GM12891 (cell line): ENCODE data around the gene APEH.

Experiments
- DNase-seq: peaks from one replicate; pipeline ENCODE4 v3.0.0; 2011; ENCODE audit warnings: low spot score; ENCODE audit not compliant: insufficient read length
- FAIRE-seq: peaks from 2 replicates; lab custom pipeline; 2011; peaks lifted over from hg19 to GRCh38; lab: Jason Lieb, UNC
- PAX5 ChIP-seq: IDR thresholded peaks from 2 replicates; pipeline ENCODE4 v1.6.1; 2011; ENCODE audit warnings: low read length, moderate library complexity, mild to moderate bottlenecking; ENCODE audit not compliant: insufficient read depth, severe bottlenecking
- POLR2A ChIP-seq: IDR thresholded peaks from 2 replicates; pipeline ENCODE4 v1.6.1; 2011; ENCODE audit warnings: low read depth, low read length, control low read depth
- POLR2AphosphoS5 ChIP-seq: IDR thresholded peaks from 2 replicates; pipeline ENCODE4 v1.6.1; 2011; ENCODE audit warnings: low read depth, low read length, control low read depth
- POU2F2 ChIP-seq: IDR thresholded peaks from 2 replicates; pipeline ENCODE4 v1.6.1; 2011; ENCODE audit warnings: low read depth, mild to moderate bottlenecking, control low read depth, low read length, moderate library complexity
- SPI1 ChIP-seq: IDR thresholded peaks from 2 replicates; pipeline ENCODE4 v1.6.1; 2011; ENCODE audit warnings: low read depth, low read length, control low read depth
- TAF1 ChIP-seq: IDR thresholded peaks from 2 replicates; pipeline ENCODE4 v1.6.1; 2011; ENCODE audit warnings: low read depth, low read length, control low read depth

The APEH gene

DNA sequence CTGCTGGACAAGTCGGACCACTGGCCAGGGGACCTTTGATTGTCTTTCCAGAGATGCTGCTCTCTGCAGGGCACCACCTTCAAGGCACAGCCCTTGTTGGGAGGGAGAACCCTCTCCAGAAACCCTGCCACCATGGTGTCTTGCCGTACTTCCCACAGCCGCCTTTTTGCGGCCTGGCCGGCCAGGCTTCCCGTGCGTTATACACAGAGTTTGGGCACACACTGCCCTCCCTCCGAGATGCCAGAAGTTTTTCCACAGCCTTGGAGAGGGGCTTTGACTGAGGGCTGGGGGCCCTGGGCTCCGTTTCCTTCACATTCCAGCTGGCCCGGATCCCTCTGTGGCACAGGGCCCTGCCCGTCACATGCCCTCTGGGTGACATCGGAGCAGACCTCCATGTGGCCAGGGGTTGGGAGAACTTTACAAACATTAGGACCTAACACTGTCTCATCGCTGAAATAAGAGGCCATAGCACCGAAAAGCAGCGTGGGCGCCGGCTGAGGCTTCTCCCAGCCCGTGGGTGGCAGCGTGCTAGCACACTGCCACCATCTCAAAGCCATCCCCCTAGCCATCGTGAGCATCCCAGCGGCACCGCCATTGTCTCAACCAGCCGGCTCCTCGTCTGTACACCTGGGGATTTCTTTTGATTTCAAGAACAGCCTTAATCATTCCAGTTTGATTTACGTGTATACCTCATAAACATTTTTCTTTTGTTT is 6.3 kb upstream of the APEH start:
- no peak for DNase-seq
- no peak for TF ChIP-seq SPI1
- no peak for TF ChIP-seq POLR2A
- TF ChIP-seq POU2F2, result no peak
- no peak for TF ChIP-seq TAF1
- TF ChIP-seq POLR2AphosphoS5, result no peak
- TF ChIP-seq PAX5, result no peak
- FAIRE-seq, result no peak

DNA sequence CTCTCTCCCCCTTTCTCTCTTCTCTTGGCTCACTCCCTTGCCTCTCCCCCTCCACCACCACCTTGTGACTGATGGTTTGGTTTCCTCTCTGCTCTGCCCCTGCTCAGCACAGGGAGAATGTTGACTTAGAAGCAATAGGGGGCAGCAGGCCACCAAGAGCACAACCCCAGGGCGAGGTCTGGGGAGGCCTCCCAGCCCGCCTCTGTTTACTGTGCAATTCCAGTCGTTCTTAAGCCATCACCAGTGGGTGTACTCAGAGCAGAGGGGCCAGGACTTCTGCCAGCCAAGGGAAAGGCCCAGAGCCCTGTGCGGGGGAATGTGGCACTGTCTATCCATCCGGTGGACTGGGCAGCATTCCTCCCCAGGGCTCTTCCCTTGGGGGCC is 5.7 kb upstream of the APEH start:
- DNase-seq, result no peak
- no peak for TF ChIP-seq SPI1
- no peak for TF ChIP-seq POLR2A
- TF ChIP-seq POU2F2, result no peak
- TF ChIP-seq TAF1, result no peak
- no peak for TF ChIP-seq POLR2AphosphoS5
- no peak for TF ChIP-seq PAX5
- FAIRE-seq, result no peak

- FAIRE-seq (no peak), DNase-seq (no peak)
- TF ChIP-seq SPI1 (no peak), PAX5 (no peak), POLR2AphosphoS5 (no peak), POLR2A (no peak), TAF1 (no peak), POU2F2 (no peak)
These were observed 5.3 kb upstream of the APEH start for GRCh38 chr3:49668861-49669260.

DNA sequence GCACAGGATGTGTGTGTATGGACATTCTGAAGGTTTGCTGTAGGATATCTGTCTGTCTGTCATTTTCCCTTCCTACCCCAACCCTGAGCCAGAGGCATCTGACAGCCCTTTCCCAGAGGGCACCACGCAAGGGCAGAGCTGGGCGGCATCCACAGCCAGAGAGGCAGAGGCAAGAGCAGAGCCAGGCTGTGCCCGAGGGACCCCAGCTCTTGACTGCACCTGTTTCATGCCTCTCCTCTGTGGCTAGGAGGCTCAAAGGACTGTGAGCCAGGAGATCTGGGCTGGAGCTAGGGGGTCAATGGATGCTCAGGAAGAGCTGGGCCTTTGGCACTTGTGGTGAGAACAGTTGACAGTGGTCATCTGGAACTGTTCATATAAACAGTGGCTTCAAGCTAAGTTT is 4.8 kb upstream of the APEH start:
- DNase-seq, result no peak
- TF ChIP-seq PAX5 (no peak), POLR2AphosphoS5 (no peak), POLR2A (no peak), TAF1 (no peak), SPI1 (no peak)
- no peak for FAIRE-seq

DNA sequence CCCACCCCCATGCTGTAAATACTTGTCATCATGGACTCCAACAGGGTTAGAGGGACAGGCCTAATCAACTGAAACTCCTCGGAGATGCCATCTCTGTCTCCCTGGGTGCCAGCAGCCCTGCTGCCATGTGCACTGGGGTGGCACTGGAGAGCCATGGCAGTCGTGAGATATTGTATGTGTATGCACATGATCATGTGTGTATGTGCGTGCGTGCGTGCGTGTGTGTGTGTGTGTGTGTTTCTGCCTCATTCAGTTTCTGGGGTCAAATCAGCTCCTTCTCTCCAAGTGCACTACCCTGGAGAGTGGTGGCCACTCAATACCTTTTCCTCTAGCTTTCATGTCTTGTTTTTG is 3.2 kb upstream of the APEH start:
- peak; percentile 38 for FAIRE-seq
- TF ChIP-seq POLR2AphosphoS5 (no peak), PAX5 (no peak), POU2F2 (no peak), POLR2A (no peak), SPI1 (no peak), TAF1 (no peak)
- no peak for DNase-seq

DNA sequence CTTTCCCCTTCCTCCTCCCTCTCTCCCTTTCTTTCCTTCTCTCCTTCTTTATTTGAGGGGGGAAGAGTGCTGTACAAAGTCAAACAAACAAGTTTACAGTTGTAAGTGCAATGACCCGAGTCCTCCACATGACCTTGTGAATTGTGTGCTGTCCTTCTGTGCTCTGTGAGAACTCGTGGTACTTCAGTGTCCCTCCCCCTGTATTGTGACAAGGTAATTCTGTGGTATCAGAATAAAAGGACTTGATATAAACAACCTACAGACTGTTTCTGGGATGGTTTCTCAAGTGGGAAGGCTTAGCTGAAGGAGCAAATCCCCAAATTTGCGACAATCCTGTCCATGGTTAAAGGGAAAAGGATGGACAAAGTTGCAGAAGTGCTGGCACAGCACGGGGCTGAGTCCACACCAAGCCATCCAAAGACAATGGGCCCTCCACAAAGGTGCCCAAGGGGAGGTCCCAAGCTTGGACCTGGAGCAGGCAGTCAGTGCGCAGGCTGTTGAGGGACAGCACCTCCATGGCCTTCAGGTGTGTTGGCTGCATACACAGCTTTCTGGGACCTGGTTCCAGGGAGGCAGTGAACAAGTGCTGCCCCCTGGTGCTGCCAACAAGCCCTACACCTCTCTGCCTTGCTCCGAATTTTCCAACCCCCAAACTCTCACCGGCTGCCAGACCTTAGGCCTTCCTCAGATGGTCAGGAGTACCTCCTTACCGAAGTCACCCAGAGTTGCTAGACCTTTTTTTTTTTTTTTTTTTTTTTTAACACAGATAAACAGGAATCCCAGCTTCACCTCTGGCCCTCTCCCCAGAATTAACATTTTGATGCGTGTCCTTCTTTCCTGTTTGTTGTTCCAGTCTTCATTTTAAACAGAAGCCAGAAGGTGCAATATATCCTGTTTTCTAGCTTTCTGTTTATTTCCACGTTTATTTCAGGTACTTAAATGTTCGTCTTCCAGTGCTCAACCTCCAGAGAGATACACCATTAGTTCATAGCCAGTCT is 2.6 kb upstream of the APEH start:
- TF ChIP-seq POLR2A, result no peak
- no peak for TF ChIP-seq SPI1
- TF ChIP-seq POLR2AphosphoS5, result no peak
- peak; percentile 78; the same call in 1 of the 2 replicates for TF ChIP-seq POU2F2
- peak; percentile 77 for DNase-seq
- peak; percentile 93 for FAIRE-seq

- DNase-seq, result no peak
- no peak for FAIRE-seq
- TF ChIP-seq POU2F2 (no peak), POLR2A (peak; percentile 70), PAX5 (no peak), POLR2AphosphoS5 (0 out of 2 replicates have a peak, but pooled peaks have one; percentile 6)
These were observed 933 bp upstream of the APEH start for GRCh38 chr3:49673121-49673714.

DNA sequence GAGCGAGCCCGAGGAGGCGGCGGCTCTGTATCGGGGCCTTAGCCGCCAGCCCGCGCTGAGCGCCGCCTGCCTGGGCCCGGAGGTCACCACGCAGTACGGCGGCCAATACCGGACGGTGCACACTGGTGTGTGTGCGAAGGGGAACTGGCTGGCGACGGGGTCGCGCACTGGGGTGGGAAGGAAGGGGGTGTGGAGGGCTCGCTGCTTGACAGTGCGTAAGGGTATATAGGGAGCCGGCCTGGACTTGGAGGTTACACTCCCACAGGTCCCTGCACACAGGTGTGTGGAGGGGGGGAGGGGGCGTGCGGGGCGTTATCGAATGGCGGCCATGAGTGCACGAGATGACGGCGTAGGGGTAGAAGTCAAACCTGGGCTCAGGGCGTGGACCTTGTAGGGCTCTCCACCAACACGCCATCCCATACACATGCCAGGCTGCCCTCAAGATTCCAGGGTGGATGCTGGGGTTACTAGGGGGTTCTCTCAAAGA is 389 bp downstream of the APEH start:
- no peak for TF ChIP-seq POLR2AphosphoS5
- FAIRE-seq (no peak), DNase-seq (no peak)

GRCh38 chr3:49675912-49676311 is 1.8 kb downstream of the APEH start:
- DNase-seq, result no peak
- no peak for FAIRE-seq
- TF ChIP-seq POU2F2 (no peak), PAX5 (no peak), SPI1 (no peak), TAF1 (no peak), POLR2AphosphoS5 (no peak), POLR2A (no peak)
